ENCODE measurements around the gene SAPCD1.
A peak's percentile ranks its signal among the peaks of the same experiment; 100 is the strongest.

Gene SAPCD1

GRCh38 chr6:31750411-31751022 is 11.9 kb upstream of the SAPCD1 start:
- DNase-seq (ENCODE audit: low read depth in 2 of 2) = no peak

GRCh38 chr6:31752739-31753319 is 9.6 kb upstream of the SAPCD1 start:
- no peak for DNase-seq (ENCODE audit: low read depth in 2 of 2)

- DNase-seq (ENCODE audit: low read depth in 2 of 2) = no peak
Measured at GRCh38 chr6:31758281-31758680, 4.2 kb upstream of the SAPCD1 start.

- no peak for DNase-seq (ENCODE audit: low read depth in 2 of 2)
Measured at GRCh38 chr6:31760790-31761189, 1.7 kb upstream of the SAPCD1 start.

GRCh38 chr6:31761343-31761742 is 1.1 kb upstream of the SAPCD1 start:
- DNase-seq (ENCODE audit: low read depth in 2 of 2) = no peak

- DNase-seq (ENCODE audit: low read depth in 2 of 2) = no peak
Measured at GRCh38 chr6:31762878-31763618, 592 bp downstream of the SAPCD1 start.

GRCh38 chr6:31763619-31763940 is 1.1 kb downstream of the SAPCD1 start:
- DNase-seq (ENCODE audit: low read depth in 2 of 2) = no peak

GRCh38 chr6:31764198-31764597 is 1.7 kb downstream of the SAPCD1 start:
- DNase-seq (ENCODE audit: low read depth in 2 of 2) = no peak

GRCh38 chr6:31765559-31765909 is 3.1 kb downstream of the SAPCD1 start:
- DNase-seq (ENCODE audit: low read depth in 2 of 2) = no peak

- DNase-seq (ENCODE audit: low read depth in 2 of 2) = no peak
Measured at GRCh38 chr6:31765910-31766794, 3.7 kb downstream of the SAPCD1 start.

- no peak for DNase-seq (ENCODE audit: low read depth in 2 of 2)
Measured at GRCh38 chr6:31767096-31767645, 4.7 kb downstream of the SAPCD1 start.

GRCh38 chr6:31768363-31769257 is 6.2 kb downstream of the SAPCD1 start:
- DNase-seq (ENCODE audit: low read depth in 2 of 2) = no peak

- peak; percentile 64 to 81 for DNase-seq (ENCODE audit: low read depth in 2 of 2)
Measured at GRCh38 chr6:31769684-31770371, 7.4 kb downstream of the SAPCD1 start.

- no peak for DNase-seq (ENCODE audit: low read depth in 2 of 2)
Measured at GRCh38 chr6:31770860-31771259, 8.4 kb downstream of the SAPCD1 start.

- no peak for DNase-seq (ENCODE audit: low read depth in 2 of 2)
Measured at GRCh38 chr6:31771992-31772358, 9.5 kb downstream of the SAPCD1 start.

- no peak for DNase-seq (ENCODE audit: low read depth in 2 of 2)
Measured at GRCh38 chr6:31775184-31775583, 12.7 kb downstream of the SAPCD1 start.

GRCh38 chr6:31775633-31776484 is 13.4 kb downstream of the SAPCD1 start:
- no peak for DNase-seq (ENCODE audit: low read depth in 2 of 2)

- DNase-seq (ENCODE audit: low read depth in 2 of 2) = no peak
Measured at GRCh38 chr6:31776485-31776988, 14.1 kb downstream of the SAPCD1 start.

GRCh38 chr6:31776989-31777666 is 14.7 kb downstream of the SAPCD1 start, which contains the start of gene VWA7:
Gene VWA7, minus strand, starts transcription at chr6:31777328. Its CDS starts 549 bp downstream, at chr6:31776779.
- DNase-seq (ENCODE audit: low read depth in 2 of 2) = peak; percentile 72 to 73

All from stimulated activated CD4-positive, alpha-beta T cell treated with anti-CD3 and anti-CD28 coated beads, Interleukin-15, amount 100 ng/mL, for 48 hours (primary cell).